HG02588 (cell line): ENCODE results near the gene AGO1.

Source experiments
- ATAC-seq: cut with Tn5 transposase; IDR thresholded peaks from one replicate; pipeline ENCODE4 v1.9.1; 2021; ENCODE audit warnings: mild to moderate bottlenecking, moderate library complexity; ENCODE audit not compliant: unreplicated experiment

The AGO1 gene

GRCh38 chr1:35902671-35903070 lies 19.7 kb downstream of the AGO1 start:
- no peak for ATAC-seq

- no peak for ATAC-seq
These were observed 31.7 kb downstream of the AGO1 start for GRCh38 chr1:35914717-35915116.

GRCh38 chr1:35915693-35916092 lies 32.7 kb downstream of the AGO1 start:
- no peak for ATAC-seq

GRCh38 chr1:35923791-35924221 lies 40.8 kb downstream of the AGO1 start:
- ATAC-seq, result no peak

GRCh38 chr1:35924838-35925237 lies 41.8 kb downstream of the AGO1 start:
- no peak for ATAC-seq

- no peak for ATAC-seq
These were observed 42.7 kb downstream of the AGO1 start for GRCh38 chr1:35925741-35926140.

GRCh38 chr1:35927472-35927871 lies 44.5 kb downstream of the AGO1 start:
- no peak for ATAC-seq

GRCh38 chr1:35929730-35930592 lies 47.0 kb downstream of the AGO1 start:
- no peak for ATAC-seq

- peak; percentile 85 for ATAC-seq
These were observed 47.8 kb downstream of the AGO1 start, which contains the start of gene AGO3 for GRCh38 chr1:35930593-35931445. Gene AGO3 (plus strand): TSS chr1:35931105. CDS start chr1:35931427, 322 bp downstream.

- ATAC-seq, result peak; percentile 30
These were observed 48.6 kb downstream of the AGO1 start for GRCh38 chr1:35931446-35932157.

GRCh38 chr1:35932158-35932636 lies 49.2 kb downstream of the AGO1 start:
- ATAC-seq, result no peak

GRCh38 chr1:35932941-35933340 lies 49.9 kb downstream of the AGO1 start:
- ATAC-seq, result no peak

- no peak for ATAC-seq
These were observed 52.7 kb downstream of the AGO1 start for GRCh38 chr1:35935442-35936388.

GRCh38 chr1:35936838-35937237 lies 53.8 kb downstream of the AGO1 start:
- no peak for ATAC-seq

GRCh38 chr1:35939484-35939883 lies 56.5 kb downstream of the AGO1 start:
- ATAC-seq, result no peak

- no peak for ATAC-seq
These were observed 62.3 kb downstream of the AGO1 start for GRCh38 chr1:35945327-35945726.

GRCh38 chr1:35947547-35947946 lies 64.5 kb downstream of the AGO1 start:
- ATAC-seq, result no peak

- ATAC-seq, result no peak
These were observed 75.5 kb downstream of the AGO1 start for GRCh38 chr1:35958558-35958957.

GRCh38 chr1:35959304-35959703 lies 76.3 kb downstream of the AGO1 start:
- ATAC-seq, result no peak

- no peak for ATAC-seq
These were observed 79.9 kb downstream of the AGO1 start for GRCh38 chr1:35962952-35963351.
